Measurements from ENCODE around the gene MEIS2.

Gene MEIS2

GRCh38 chr15:37040072-37040742 lies 60.1 kb downstream of the MEIS2 start:
- DNase-seq, result no peak

DNA sequence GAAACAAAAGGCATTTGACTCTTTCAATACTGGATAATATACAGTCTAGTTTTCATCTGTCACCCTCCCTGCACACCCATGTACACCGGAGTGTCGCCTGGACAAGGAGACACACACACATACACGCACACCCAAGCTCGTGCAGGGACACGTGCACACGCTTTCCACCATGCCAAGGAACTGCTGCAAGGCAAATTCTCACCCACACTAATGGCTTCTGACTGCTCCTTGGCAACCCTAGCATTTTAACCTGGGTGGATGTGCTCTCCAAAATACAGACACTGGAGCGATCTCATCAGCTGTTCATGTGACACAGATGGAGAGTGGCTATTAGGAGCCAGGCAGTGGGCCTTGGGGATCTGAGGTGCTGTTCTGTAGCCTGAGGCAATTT lies 61.6 kb downstream of the MEIS2 start:
- DNase-seq, result no peak

GRCh38 chr15:37037850-37038715 lies 62.3 kb downstream of the MEIS2 start:
- no peak for DNase-seq

DNA sequence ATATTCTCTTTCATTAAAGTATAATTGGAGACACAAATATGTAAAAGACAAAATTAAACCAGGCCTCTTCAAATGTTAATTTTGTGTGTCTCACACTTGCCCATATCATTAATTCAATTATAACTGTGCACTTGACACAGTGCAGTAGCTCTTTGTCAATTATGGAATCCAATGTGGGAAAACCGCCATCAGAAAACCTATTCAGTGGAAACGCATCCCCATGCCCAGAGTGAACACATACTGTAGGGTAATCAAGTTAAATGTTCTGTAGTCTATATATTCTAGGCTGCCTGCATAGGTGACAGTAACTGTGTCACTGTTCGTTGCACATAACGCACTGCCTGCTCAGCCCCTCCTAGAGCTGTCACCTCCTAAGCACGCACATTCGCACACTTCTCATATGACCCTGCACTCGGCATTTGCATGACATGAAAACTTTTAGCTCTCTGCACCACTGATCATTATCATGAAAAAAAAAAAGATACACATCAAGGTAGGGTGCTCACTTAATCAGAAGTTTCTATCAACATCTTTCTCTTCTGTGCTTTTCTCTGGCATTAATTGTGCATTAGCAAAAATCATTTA lies 63.2 kb downstream of the MEIS2 start:
- no peak for DNase-seq

DNA sequence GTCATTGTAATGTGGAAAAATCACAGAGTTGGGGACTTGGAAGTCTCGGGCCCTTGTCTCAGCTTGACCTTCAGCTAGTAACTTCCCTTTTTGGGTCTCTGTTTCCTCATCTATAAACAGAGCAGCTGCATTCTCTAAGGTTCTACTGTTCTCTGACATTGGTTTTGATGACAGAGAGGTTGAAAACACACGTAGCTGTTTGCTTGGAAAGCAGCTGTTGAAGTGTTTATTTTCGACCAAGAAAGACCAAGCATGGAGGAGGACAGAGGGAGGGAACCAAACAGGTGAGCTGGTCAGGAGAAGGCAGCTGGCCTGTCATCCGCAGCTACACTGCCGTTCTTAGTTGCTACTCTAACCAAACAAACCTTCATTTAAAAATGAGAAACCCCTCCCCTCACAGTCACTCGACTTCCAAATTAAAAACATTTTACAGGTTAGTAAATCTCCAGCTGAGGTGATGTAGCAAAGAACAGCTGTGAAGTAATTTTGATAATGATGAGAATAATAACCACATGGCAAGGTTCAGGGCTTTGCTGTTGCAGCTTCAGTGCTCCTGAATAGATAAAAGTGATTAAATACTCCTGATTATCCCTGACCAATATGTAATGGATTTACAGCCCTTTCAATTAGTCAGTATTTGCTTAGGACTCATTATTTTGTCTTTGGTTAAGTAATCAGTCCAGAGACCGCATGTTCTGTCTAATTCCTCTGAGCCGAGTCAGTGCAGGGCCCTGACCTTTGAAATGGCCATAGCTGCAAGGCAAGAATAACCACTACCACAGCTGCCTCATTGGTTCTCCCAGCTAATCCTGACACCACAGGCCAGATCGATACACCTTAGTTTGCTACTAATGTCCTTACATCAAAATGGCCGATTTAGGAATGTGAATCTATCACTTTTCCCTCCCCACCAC lies 65.3 kb downstream of the MEIS2 start:
- no peak for DNase-seq

DNA sequence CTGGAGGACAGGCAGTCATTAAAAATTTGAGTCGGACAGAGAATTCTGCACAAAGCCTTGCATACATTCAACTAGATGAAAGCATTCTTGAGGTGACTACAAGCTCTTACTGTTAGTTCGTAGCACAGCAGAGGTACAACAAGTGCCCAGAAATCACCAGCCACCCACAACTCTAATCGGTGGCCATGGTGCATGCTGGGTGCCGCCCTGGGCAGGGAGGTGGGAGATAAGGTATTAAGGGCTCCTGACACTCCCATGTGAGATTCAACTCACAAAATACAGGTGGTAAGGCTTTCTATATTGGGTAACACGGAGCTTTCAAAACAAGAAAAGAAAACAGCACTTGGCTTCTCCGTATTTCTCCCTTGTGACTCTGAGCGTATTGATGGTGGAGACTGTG lies 66.0 kb downstream of the MEIS2 start:
- DNase-seq, result no peak

GRCh38 chr15:37032091-37032775 lies 68.1 kb downstream of the MEIS2 start:
- DNase-seq, result no peak

DNA sequence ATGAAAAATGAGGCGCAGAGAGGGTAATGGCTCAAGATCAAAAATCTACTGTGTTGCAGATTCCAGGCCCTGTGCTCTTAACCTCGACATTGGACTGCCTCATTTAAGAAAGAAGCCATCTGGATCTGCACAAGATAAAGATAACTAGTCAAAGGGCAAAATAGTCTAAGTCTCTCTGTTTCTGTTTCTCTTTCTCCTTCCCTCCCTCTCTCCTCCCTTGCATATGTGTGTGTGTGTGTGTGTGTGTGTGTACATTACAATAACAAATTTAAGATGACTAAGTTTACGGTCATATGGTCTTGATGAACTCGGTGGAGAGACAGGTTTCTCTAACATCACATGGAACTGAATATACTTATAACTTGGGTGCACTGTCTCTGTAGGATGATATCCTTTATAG lies 69.2 kb downstream of the MEIS2 start:
- DNase-seq, result peak; percentile 83

GRCh38 chr15:37028625-37029296 lies 71.6 kb downstream of the MEIS2 start:
- peak; percentile 92 for DNase-seq

- DNase-seq, result no peak
These were observed 79.5 kb downstream of the MEIS2 start for GRCh38 chr15:37020852-37021251.

GRCh38 chr15:37019479-37020433 lies 80.6 kb downstream of the MEIS2 start:
- DNase-seq, result peak; percentile 57

DNA sequence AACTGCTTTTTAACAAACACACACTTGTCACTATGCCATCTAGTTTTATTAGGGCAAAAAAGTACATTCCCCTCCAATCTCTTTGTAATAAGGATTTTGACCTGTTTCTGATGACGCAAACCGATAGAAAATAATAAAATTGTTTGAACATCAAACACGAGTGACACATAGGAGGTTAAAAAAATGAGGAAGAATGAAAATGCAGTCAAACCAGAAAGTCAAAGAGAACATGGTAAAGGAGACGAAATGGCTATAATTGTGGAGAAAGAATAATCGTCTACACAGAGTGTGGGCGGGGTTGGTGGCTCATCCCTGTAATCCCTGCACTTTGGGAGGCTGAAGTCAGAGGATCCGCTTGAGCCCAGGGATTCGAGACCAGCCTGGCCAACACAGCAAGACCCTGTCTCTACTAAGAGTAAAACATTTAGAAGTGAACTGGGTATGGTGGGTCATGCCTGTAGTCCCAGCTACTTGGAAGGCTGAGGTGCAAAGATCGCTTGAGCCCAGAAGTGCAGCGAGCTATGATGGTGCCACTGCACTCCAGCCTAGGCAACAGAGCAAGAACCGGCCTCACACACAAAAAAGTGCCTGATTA lies 83.2 kb downstream of the MEIS2 start:
- DNase-seq, result no peak

- DNase-seq, result peak; percentile 91
These were observed 84.1 kb downstream of the MEIS2 start for GRCh38 chr15:37016231-37016630.

DNA sequence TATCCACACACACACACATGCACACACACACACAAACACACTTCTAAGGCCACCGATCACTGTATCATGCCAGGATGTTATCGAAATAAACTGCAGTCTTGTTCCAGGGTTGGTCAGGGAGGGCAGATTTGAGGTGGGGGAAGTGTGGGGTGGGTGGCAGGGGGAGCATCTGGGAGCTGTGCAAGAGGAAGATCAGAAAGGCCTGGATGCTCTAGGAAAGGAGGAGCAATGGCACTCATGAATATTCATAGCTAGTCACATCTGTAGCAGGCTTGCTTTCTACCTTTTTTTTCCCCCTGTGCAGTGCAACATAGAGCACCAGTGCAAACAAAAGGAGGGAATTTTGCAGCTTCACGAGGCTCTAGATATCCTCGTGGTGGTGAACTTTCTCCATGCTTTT lies 84.9 kb downstream of the MEIS2 start:
- no peak for DNase-seq

- DNase-seq, result peak; percentile 72
These were observed 85.3 kb downstream of the MEIS2 start for GRCh38 chr15:37015035-37015434.

DNA sequence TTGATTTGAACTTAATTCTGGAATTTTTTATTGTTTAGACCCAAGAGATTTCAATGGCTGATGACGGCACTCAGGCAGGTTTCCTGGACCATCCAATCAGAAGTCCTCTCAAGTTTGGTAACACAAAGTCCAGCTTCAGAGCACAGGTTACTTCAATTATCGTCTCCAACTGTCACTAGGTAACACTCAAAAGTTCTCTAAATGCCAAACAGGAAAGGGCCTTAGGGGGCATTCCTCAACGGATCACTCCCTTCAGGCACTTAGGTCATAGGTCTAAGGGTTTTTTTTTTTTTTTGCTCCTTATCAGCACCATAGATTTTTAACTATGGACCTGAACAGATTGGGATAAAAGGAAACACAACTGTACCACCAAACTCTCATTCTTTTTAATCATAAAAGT lies 85.8 kb downstream of the MEIS2 start:
- DNase-seq, result no peak

GRCh38 chr15:37014137-37014536 lies 86.2 kb downstream of the MEIS2 start:
- DNase-seq, result no peak

DNA sequence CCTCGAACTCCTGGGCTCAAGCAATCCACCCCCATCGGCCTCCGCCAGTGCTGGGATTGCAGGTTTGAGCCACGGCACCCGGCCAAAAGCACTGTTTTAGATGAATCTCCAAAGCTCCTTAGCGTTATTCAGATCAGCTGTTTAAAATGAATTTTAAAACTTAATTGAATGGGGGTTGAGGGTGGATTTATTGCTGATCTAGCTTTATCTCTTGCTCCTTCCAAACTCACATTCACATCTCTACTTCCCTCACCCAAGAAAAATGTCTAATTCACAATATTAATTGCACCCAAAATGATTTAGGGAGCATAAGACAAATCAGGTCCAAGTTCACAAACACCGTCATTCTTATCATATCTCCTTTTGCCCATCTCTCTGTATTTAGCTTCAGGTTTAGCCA lies 89.8 kb downstream of the MEIS2 start:
- DNase-seq, result no peak

GRCh38 chr15:37009288-37009687 lies 91.1 kb downstream of the MEIS2 start:
- no peak for DNase-seq

DNA sequence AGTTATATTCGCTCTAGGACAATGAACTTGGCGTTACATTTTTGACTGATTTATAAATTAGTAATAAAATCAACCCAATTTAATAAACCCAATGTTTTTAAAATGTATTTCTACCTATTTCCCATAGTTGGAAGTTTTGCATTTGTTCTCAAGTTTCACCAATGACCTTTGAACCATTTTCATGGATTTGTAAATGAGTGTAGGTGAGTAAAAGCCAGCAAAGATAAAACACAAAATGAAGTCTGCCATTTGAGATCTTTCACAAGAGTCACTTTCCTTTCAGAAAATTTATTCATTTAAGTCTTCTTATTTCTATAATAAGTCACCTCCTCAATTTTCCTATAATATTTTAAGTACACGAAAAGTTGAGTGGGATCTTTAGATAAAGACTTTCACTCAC lies 92.1 kb downstream of the MEIS2 start:
- no peak for DNase-seq
